Small intestine (tissue), 16 donors: Measurements from ENCODE around the gene APIP. TPM values are rescaled to one million over a fixed set of nuclear protein-coding genes. Genes with fewer than 3 reads are reported as not detected.

ENCODE experiments used
- DNase-seq, 2 donors: peaks; one replicate each; pipeline versions ENCODE4 v3.0.0 to v3.0.0-alpha.2; 2013
- FAIRE-seq: peaks from 2 replicates; lab custom pipeline; 2012; peaks lifted over from hg19 to GRCh38; lab: Jason Lieb, UNC
- H3K27ac ChIP-seq, 3 donors: one replicate each; pipeline ENCODE4 v1.5.1; 2013; ENCODE audit warnings: low read length in 2 of 3, mild to moderate bottlenecking in 2 of 3, control low read depth in 1 of 3, inconsistent platforms in 1 of 3, low read depth in 1 of 3, moderate library complexity in 1 of 3
- H3K27me3 ChIP-seq, 3 donors: one replicate each; pipeline ENCODE4 v1.6.1; 2013; ENCODE audit warnings: low read length in 3 of 3, inconsistent platforms in 1 of 3; ENCODE audit not compliant: control insufficient read depth in 3 of 3, insufficient read depth in 3 of 3
- H3K36me3 ChIP-seq, 3 donors: one replicate each; pipeline ENCODE4 v1.6.1; 2013; ENCODE audit warnings: low read length in 3 of 3, inconsistent platforms in 1 of 3, low read depth in 1 of 3, mild to moderate bottlenecking in 1 of 3, moderate library complexity in 1 of 3; ENCODE audit not compliant: control insufficient read depth in 3 of 3, insufficient read depth in 2 of 3
- H3K4me1 ChIP-seq, 3 donors: one replicate each; pipeline ENCODE4 v1.6.1; 2013; ENCODE audit warnings: low read length in 2 of 3, inconsistent platforms in 1 of 3, low read depth in 1 of 3, mild to moderate bottlenecking in 1 of 3, moderate library complexity in 1 of 3; ENCODE audit not compliant: control insufficient read depth in 3 of 3, insufficient read depth in 2 of 3
- H3K4me3 ChIP-seq, 3 donors: one replicate each; pipeline ENCODE4 v1.5.1; 2013; ENCODE audit warnings: low read length in 3 of 3, control low read depth in 1 of 3, inconsistent platforms in 1 of 3, low read depth in 1 of 3, mild to moderate bottlenecking in 1 of 3, moderate library complexity in 1 of 3
- H3K9me3 ChIP-seq, 2 donors: one replicate each; pipeline ENCODE4 v1.6.1; 2013; ENCODE audit warnings: low read depth in 1 of 2, low read length in 1 of 2; ENCODE audit not compliant: control insufficient read depth in 2 of 2, insufficient read depth in 1 of 2
- WGBS, 3 donors: extraction: QIAGEN DNeasy Blood & Tissue Kit; methylation state at CpG; one replicate each; pipeline ENCODE4 v1.1.7; 2013; 5-methylcytosine and 5-hydroxymethylcytosine counted together
- long read RNA-seq, 10 donors: transcript quantifications; one replicate each; lab custom pipeline, GENCODE V29; 2026
- polyA plus RNA-seq, 4 donors: library from polyadenylated mRNA; stranded (reverse) in 3 of 4; unstranded in 1 of 4; fragments of 200-250 nt in 3 of 4; fragments of 120-200 nt in 1 of 4; gene quantifications; one replicate each; pipeline versions ENCODE4 v1.2.1 to v1.2.3, GENCODE V29; 2013
- donor health status: healthy with polysubstance abuse.
- donor health status: control.
- donor health status: control.
- donor health status: Bipolar disorder and iron deficiency.
- donor health status: healthy.

The APIP gene
- polyA plus RNA-seq, result 10 to 100 TPM; 23.6 to 36.2 (median 30.0) TPM
- long read RNA-seq, donor 1, transcript APIP-201 (7 exons, 1,366 nt), result major isoform, 15 of 15 reads
- long read RNA-seq, donor 1, partial matches to known transcripts, result 0 of 15 reads
- long read RNA-seq, donor 1, other reads (novel, unspliced or antisense), result 0 of 15 reads
- long read RNA-seq, donor 2, transcript APIP-201 (7 exons, 1,366 nt), result major isoform, 6 of 6 reads
- long read RNA-seq, donor 2, partial matches to known transcripts, result 0 of 6 reads
- long read RNA-seq, donor 2, other reads (novel, unspliced or antisense), result 0 of 6 reads
- long read RNA-seq, donor 3, transcript APIP-201 (7 exons, 1,366 nt), result major isoform, 10 of 10 reads
- long read RNA-seq, donor 3, partial matches to known transcripts, result 0 of 10 reads
- long read RNA-seq, donor 3, other reads (novel, unspliced or antisense), result 0 of 10 reads
- long read RNA-seq, donor 4, result 0 reads
- long read RNA-seq, donor 5, partial matches to known transcripts, result 0 of 2 reads
- long read RNA-seq, donor 5, other reads (novel, unspliced or antisense), result 0 of 2 reads
- long read RNA-seq, donor 6, transcript APIP-201 (7 exons, 1,366 nt), result major isoform, 6 of 6 reads
- long read RNA-seq, donor 6, partial matches to known transcripts, result 0 of 6 reads
- long read RNA-seq, donor 6, other reads (novel, unspliced or antisense), result 0 of 6 reads
- long read RNA-seq, donor 7, result 0 reads
- long read RNA-seq, donor 8, partial matches to known transcripts, result 0 of 2 reads
- long read RNA-seq, donor 8, other reads (novel, unspliced or antisense), result 0 of 2 reads
- long read RNA-seq, donor 9, partial matches to known transcripts, result 0 of 1 reads
- long read RNA-seq, donor 9, other reads (novel, unspliced or antisense), result 0 of 1 reads
- long read RNA-seq, donor 10, transcript APIP-201 (7 exons, 1,366 nt), result major isoform, 7 of 10 reads
- long read RNA-seq, donor 10, partial matches to known transcripts, result 0 of 10 reads
- long read RNA-seq, donor 10, other reads (novel, unspliced or antisense), result 0 of 10 reads

GRCh38 chr11:34916015-34916842 is at the start of gene APIP, which contains the start of gene PDHX:
Gene APIP, minus strand, starts transcription at chr11:34916379. Its CDS starts 95 bp downstream, at chr11:34916284.
Gene PDHX, plus strand, starts transcription at chr11:34916618. Its CDS starts 38 bp downstream, at chr11:34916656.
- FAIRE-seq (no peak), DNase-seq (peak; percentile 99 to 100)
- WGBS, 3 donors, result 0 to 1% (median 1%) methylated on average over 64 to 79 of the region's 79 CpGs
- no peaks in the 10 kb centered on the region for H3K27me3 ChIP-seq
- peak within 1 kb of the TSS; percentile 71 to 93 (median 92) for H3K4me3 ChIP-seq
- no peaks in the 10 kb centered on the region for H3K9me3 ChIP-seq
- H3K4me1 ChIP-seq, result peaks cover 1 to 3% (median 2%) of the 10 kb centered on the region in 3 donors
- peaks cover 0 to 4% (median 2%) of the 10 kb centered on the region in 3 donors for H3K36me3 ChIP-seq
- H3K27ac ChIP-seq, result peak within 1 kb of the TSS; percentile 87 to 96 (median 94)

- Histone ChIP-seq H3K27ac (no peak overlapping the region), H3K27me3 (no peaks in the 10 kb centered on the region), H3K4me3 (no peak overlapping the region), H3K4me1 (no peaks in the 10 kb centered on the region), H3K36me3 (peaks cover 3 to 19% (median 5%) of the 10 kb centered on the region in 3 donors), H3K9me3 (no peaks in the 10 kb centered on the region)
- DNase-seq (no peak), FAIRE-seq (no peak)
- 68 to 81% (median 68%) methylated on average over 3 of the region's 3 CpGs for WGBS, 3 donors
Measured at GRCh38 chr11:34964610-34965331, 48.6 kb upstream of the APIP start.

- FAIRE-seq (no peak), DNase-seq (no peak)
- Histone ChIP-seq H3K9me3 (no peaks in the 10 kb centered on the region), H3K27me3 (no peaks in the 10 kb centered on the region), H3K4me3 (no peak overlapping the region), H3K27ac (no peak overlapping the region), H3K36me3 (peaks cover 0 to 18% (median 5%) of the 10 kb centered on the region in 3 donors), H3K4me1 (no peaks in the 10 kb centered on the region)
- 96 to 97% (median 96%) methylated on average over 5 of the region's 5 CpGs for WGBS, 3 donors
Measured at GRCh38 chr11:34963351-34963750, 47.2 kb upstream of the APIP start.

- Histone ChIP-seq H3K4me1 (no peaks in the 10 kb centered on the region), H3K27ac (no peak overlapping the region), H3K9me3 (no peaks in the 10 kb centered on the region), H3K36me3 (peaks cover 0 to 18% (median 3%) of the 10 kb centered on the region in 3 donors), H3K27me3 (no peaks in the 10 kb centered on the region), H3K4me3 (no peak overlapping the region)
- FAIRE-seq, result no peak
- DNase-seq, result no peak
Measured at GRCh38 chr11:34962034-34962433, 45.9 kb upstream of the APIP start.

- Histone ChIP-seq H3K36me3 (peaks cover 0 to 12% (median 3%) of the 10 kb centered on the region in 3 donors), H3K27ac (no peak overlapping the region), H3K9me3 (no peaks in the 10 kb centered on the region), H3K27me3 (no peaks in the 10 kb centered on the region), H3K4me1 (no peaks in the 10 kb centered on the region), H3K4me3 (no peak overlapping the region)
- FAIRE-seq (no peak), DNase-seq (no peak)
- whole genome bisulfite sequencing, 3 donors, result 70 to 96% (median 86%) methylated on average over 4 of the region's 4 CpGs
Measured at GRCh38 chr11:34960277-34960676, 44.1 kb upstream of the APIP start.

GRCh38 chr11:34959770-34960169 is 43.6 kb upstream of the APIP start:
- 92 to 94% (median 93%) methylated on average over 1 of the region's 1 CpG for WGBS, 3 donors
- Histone ChIP-seq H3K4me3 (no peak overlapping the region), H3K27me3 (no peaks in the 10 kb centered on the region), H3K4me1 (no peaks in the 10 kb centered on the region), H3K9me3 (no peaks in the 10 kb centered on the region), H3K27ac (no peak overlapping the region), H3K36me3 (peaks cover 0 to 8% (median 3%) of the 10 kb centered on the region in 3 donors)
- FAIRE-seq (no peak), DNase-seq (no peak)

GRCh38 chr11:34957606-34958005 is 41.4 kb upstream of the APIP start:
- FAIRE-seq (no peak), DNase-seq (no peak)
- no peaks in the 10 kb centered on the region for H3K27me3 ChIP-seq
- H3K9me3 ChIP-seq, result no peaks in the 10 kb centered on the region
- H3K36me3 ChIP-seq, result peaks cover 0 to 5% (median 3%) of the 10 kb centered on the region in 3 donors
- no peak overlapping the region for H3K4me3 ChIP-seq
- no peaks in the 10 kb centered on the region for H3K4me1 ChIP-seq
- H3K27ac ChIP-seq, result no peak overlapping the region
- WGBS, 3 donors, result 98% methylated on average over 3 of the region's 3 CpGs
